SU-DHL-6 (cell line): ENCODE data around the gene BLOC1S2.

Experiments
- H2AFZ ChIP-seq: fragments of 200-600 bp; sonication (generic); 2 replicates; pipeline ENCODE4 v1.6.1; 2014; ENCODE audit warnings: low read depth, mild to moderate bottlenecking, moderate library complexity, mixed read lengths, antibody characterized with exemption, low read length; ENCODE audit not compliant: severe bottlenecking
- H3F3A ChIP-seq: fragments of 200-600 bp; shearing (Covaris generic); 2 replicates; pipeline ENCODE4 v1.6.0; 2016; ENCODE audit warnings: antibody characterized with exemption, mild to moderate bottlenecking; ENCODE audit not compliant: insufficient read depth
- H3K27ac ChIP-seq: fragments of 200-600 bp; sonication (generic); 2 replicates; pipeline ENCODE4 v1.5.1; 2016; ENCODE audit warnings: low read depth, mild to moderate bottlenecking, low read length, moderate library complexity, mixed read lengths
- H3K27me3 ChIP-seq: fragments of 200-600 bp; sonication (generic), shearing (Covaris generic); 2 replicates; pipeline ENCODE4 v1.6.0; 2014; ENCODE audit warnings: mild to moderate bottlenecking, low read length
- H3K36me3 ChIP-seq: fragments of 200-600 bp; sonication (generic); 2 replicates; pipeline ENCODE4 v1.6.1; 2014; ENCODE audit warnings: mild to moderate bottlenecking, low read length, mixed read lengths
- H3K4me2 ChIP-seq: fragments of 300-600, 200-600 bp; shearing (Covaris generic), sonication (generic); 2 replicates; pipeline ENCODE4 v1.6.0; 2014; ENCODE audit warnings: low read length, low read depth, mild to moderate bottlenecking; ENCODE audit not compliant: poor library complexity, severe bottlenecking
- H3K4me3 ChIP-seq: fragments of 200-600 bp; sonication (generic); 2 replicates; pipeline ENCODE4 v1.5.1; 2014; ENCODE audit warnings: antibody characterized with exemption, low read length, mild to moderate bottlenecking, mixed read lengths; ENCODE audit not compliant: insufficient read depth, poor library complexity, severe bottlenecking
- H3K79me2 ChIP-seq: fragments of 200-600 bp; sonication (generic); 2 replicates; pipeline ENCODE4 v1.6.1; 2014; ENCODE audit warnings: mild to moderate bottlenecking, low read length, moderate library complexity; ENCODE audit not compliant: insufficient read depth
- H3K9ac ChIP-seq: fragments of 200-600 bp; sonication (generic); 2 replicates; pipeline ENCODE4 v1.7.0; 2014; ENCODE audit warnings: mild to moderate bottlenecking, low read length
- H3K9me2 ChIP-seq: fragments of 200-600 bp; sonication (generic); replicated peaks from 2 replicates; pipeline ENCODE4 v1.6.1; 2014; ENCODE audit warnings: low read length; ENCODE audit not compliant: insufficient read depth
- H3K9me3 ChIP-seq: fragments of 200-600 bp; sonication (generic); 2 replicates; pipeline ENCODE4 v1.6.1; 2014; ENCODE audit warnings: low read length, mixed read lengths; ENCODE audit not compliant: insufficient read depth
- H4K20me1 ChIP-seq: fragments of 200-600 bp; sonication (generic); 2 replicates; pipeline ENCODE4 v1.6.1; 2014; ENCODE audit warnings: low read depth, mild to moderate bottlenecking, antibody characterized with exemption, low read length, moderate library complexity, mixed read lengths
- EZH2phosphoT487 ChIP-seq: fragments of 200-600 bp; sonication (generic), shearing (Covaris generic); conservative IDR thresholded peaks from 2 replicates; pipeline ENCODE4 v1.6.1; 2018; ENCODE audit warnings: mild to moderate bottlenecking, antibody characterized with exemption, low read length, moderate library complexity, mixed read lengths
- TF ChIP-seq, protein P1 (sequence below): fragments of 200-600 bp; sonication (generic); IDR thresholded peaks from one replicate; pipeline ENCODE4 v1.5.1; 2017; ENCODE audit warnings: antibody characterized with exemption, mild to moderate bottlenecking, low read length, moderate library complexity; ENCODE audit not compliant: insufficient read depth, poor library complexity, severe bottlenecking

The BLOC1S2 gene

GRCh38 chr10:100318207-100318606 lies 31.7 kb upstream of the BLOC1S2 start:
- H3K4me3 ChIP-seq = no peak overlapping the region

DNA sequence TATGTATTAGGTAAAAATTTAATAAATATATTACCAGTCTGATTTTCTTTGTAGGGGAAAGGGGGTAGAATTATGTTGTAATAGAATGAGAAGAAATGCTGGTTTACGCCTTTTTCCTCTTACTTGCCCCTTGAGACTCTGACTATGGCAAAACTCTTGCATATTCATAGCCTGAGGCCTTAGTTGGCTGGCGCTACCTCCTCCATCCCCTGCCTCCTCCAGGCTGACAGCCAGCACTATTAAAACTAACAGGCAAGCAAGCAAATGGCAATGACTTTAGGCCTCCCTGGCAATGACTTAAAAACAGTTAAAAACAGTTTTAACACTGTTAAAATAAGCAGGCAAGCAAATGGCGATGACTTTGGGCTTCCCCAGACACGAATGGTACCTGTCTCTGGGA lies 29.1 kb upstream of the BLOC1S2 start:
- Histone ChIP-seq H3K27ac (no peak overlapping the region), H3K9me3 (no peaks in the 10 kb centered on the region), H4K20me1 (no peaks in the 10 kb centered on the region), H3F3A (no peaks in the 10 kb centered on the region), H3K9ac (no peak overlapping the region), H2AFZ (no peak overlapping the region), H3K27me3 (0 out of 2 replicates have a peak, but pooled peaks cover 3% of the 10 kb centered on the region), H3K9me2 (no peaks in the 10 kb centered on the region), H3K36me3 (no peaks in the 10 kb centered on the region), H3K4me3 (no peak overlapping the region), H3K79me2 (no peaks in the 10 kb centered on the region), H3K4me2 (no peak overlapping the region)
- TF ChIP-seq, protein P1, sequence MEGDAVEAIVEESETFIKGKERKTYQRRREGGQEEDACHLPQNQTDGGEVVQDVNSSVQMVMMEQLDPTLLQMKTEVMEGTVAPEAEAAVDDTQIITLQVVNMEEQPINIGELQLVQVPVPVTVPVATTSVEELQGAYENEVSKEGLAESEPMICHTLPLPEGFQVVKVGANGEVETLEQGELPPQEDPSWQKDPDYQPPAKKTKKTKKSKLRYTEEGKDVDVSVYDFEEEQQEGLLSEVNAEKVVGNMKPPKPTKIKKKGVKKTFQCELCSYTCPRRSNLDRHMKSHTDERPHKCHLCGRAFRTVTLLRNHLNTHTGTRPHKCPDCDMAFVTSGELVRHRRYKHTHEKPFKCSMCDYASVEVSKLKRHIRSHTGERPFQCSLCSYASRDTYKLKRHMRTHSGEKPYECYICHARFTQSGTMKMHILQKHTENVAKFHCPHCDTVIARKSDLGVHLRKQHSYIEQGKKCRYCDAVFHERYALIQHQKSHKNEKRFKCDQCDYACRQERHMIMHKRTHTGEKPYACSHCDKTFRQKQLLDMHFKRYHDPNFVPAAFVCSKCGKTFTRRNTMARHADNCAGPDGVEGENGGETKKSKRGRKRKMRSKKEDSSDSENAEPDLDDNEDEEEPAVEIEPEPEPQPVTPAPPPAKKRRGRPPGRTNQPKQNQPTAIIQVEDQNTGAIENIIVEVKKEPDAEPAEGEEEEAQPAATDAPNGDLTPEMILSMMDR = no peak
- TF ChIP-seq EZH2phosphoT487 = no peak

More at GRCh38 chr10:100318207-100318606, 31.7 kb upstream of the BLOC1S2 start:
- TF ChIP-seq, protein P1 = no peak
- no peak for TF ChIP-seq EZH2phosphoT487
- H3K27me3 ChIP-seq = 0 out of 2 replicates have a peak, but pooled peaks cover 3% of the 10 kb centered on the region
- H3K27ac ChIP-seq = no peak overlapping the region
- no peaks in the 10 kb centered on the region for H3K36me3 ChIP-seq
- no peak overlapping the region for H2AFZ ChIP-seq
- H3F3A ChIP-seq = no peaks in the 10 kb centered on the region
- no peak overlapping the region for H3K4me2 ChIP-seq
- no peaks in the 10 kb centered on the region for H3K79me2 ChIP-seq
- no peaks in the 10 kb centered on the region for H4K20me1 ChIP-seq
- no peak overlapping the region for H3K9ac ChIP-seq
- H3K9me3 ChIP-seq = no peaks in the 10 kb centered on the region
- no peaks in the 10 kb centered on the region for H3K9me2 ChIP-seq

DNA sequence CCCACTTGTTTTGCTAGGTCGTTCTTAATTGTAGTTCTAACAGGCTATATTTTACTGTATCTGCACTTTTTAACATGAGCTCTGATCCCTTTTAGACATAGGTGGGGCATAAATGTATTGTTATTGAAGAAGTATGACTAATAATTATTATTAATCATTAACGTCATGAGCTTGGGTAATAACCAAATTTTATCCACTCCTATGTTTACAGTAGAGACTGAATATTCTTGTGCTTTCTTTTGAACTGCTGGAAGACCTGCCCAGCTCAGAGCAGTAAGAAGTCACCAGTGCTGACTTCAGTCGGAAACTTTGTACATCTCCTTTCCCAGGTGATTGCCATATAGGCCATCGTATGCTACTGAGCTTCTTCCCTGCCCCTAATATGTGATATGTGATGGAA lies 24.8 kb upstream of the BLOC1S2 start:
- H3K9me2 ChIP-seq = no peaks in the 10 kb centered on the region
- no peak overlapping the region for H3K4me3 ChIP-seq
- no peak overlapping the region for H3K4me2 ChIP-seq
- H3K27ac ChIP-seq = no peak overlapping the region
- no peaks in the 10 kb centered on the region for H3K9me3 ChIP-seq
- no peak for TF ChIP-seq EZH2phosphoT487
- TF ChIP-seq, protein P1 = no peak
- H3K79me2 ChIP-seq = no peaks in the 10 kb centered on the region
- no peaks in the 10 kb centered on the region for H4K20me1 ChIP-seq
- H3K9ac ChIP-seq = no peak overlapping the region
- H3K36me3 ChIP-seq = no peaks in the 10 kb centered on the region
- no peak overlapping the region for H2AFZ ChIP-seq
- H3K27me3 ChIP-seq = 0 out of 2 replicates have a peak, but pooled peaks cover 3% of the 10 kb centered on the region
- no peaks in the 10 kb centered on the region for H3F3A ChIP-seq
